Tibial nerve (tissue), 4 donors: ENCODE results near the gene MANSC1. TPM values are rescaled to one million over a fixed set of nuclear protein-coding genes. Genes with fewer than 3 reads are reported as not detected.

Experiments
- DNase-seq, 2 donors: peaks; one replicate each; pipeline ENCODE4 v3.0.0-alpha.2; 2019; ENCODE audit warnings: low spot score in 2 of 2
- H3K27ac ChIP-seq, 4 donors: fragments of 200-600 bp; sonication (generic) in 3 of 4; one replicate each; pipeline ENCODE4 v1.5.1; 2017 to 2019; ENCODE audit warnings: mild to moderate bottlenecking in 1 of 4
- H3K27me3 ChIP-seq, 2 donors: fragments of 200-600 bp; sonication (generic) in 1 of 2; one replicate each; pipeline versions ENCODE4 v1.5.1 to v1.6.0; 2017 to 2019
- H3K36me3 ChIP-seq, 3 donors: fragments of 200-600 bp; sonication (generic); one replicate each; pipeline ENCODE4 v1.5.1; 2018 to 2019
- H3K4me1 ChIP-seq, 4 donors: fragments of 200-600 bp; sonication (generic) in 3 of 4; one replicate each; pipeline ENCODE4 v1.5.1; 2017 to 2019
- H3K4me3 ChIP-seq, 4 donors: fragments of 200-600 bp; sonication (generic) in 3 of 4; one replicate each; pipeline ENCODE4 v1.5.1; 2017 to 2019; ENCODE audit warnings: mild to moderate bottlenecking in 1 of 4, moderate library complexity in 1 of 4
- H3K9me3 ChIP-seq, 4 donors: fragments of 200-600 bp; sonication (generic) in 3 of 4; one replicate each; pipeline ENCODE4 v1.5.1; 2017 to 2019
- CTCF ChIP-seq, 5 experiments: fragments of 200-600 bp in 3 of 5; fragments of 450-650 bp in 2 of 5; sonication (generic) in 3 of 5; IDR thresholded peaks; one replicate each; pipeline ENCODE4 v1.5.1; 2016 to 2019; ENCODE audit warnings: antibody characterized with exemption in 5 of 5, mild to moderate bottlenecking in 3 of 5, moderate library complexity in 2 of 5
- EP300 ChIP-seq, 2 donors: sonication (generic); formaldehyde crosslinking; IDR thresholded peaks; one replicate each; pipeline ENCODE4 v1.6.1; 2017; ENCODE audit warnings: antibody characterized with exemption in 2 of 2, mild to moderate bottlenecking in 1 of 2
- POLR2A ChIP-seq, 2 donors: fragments of 450-650 bp; IDR thresholded peaks; one replicate each; pipeline ENCODE4 v1.6.1; 2017; ENCODE audit warnings: antibody characterized with exemption in 2 of 2, mild to moderate bottlenecking in 2 of 2, moderate library complexity in 2 of 2
- WGBS, 2 donors: methylation state at CpG; one replicate each; pipeline ENCODE4 v1.1.5; 2018; 5-methylcytosine and 5-hydroxymethylcytosine counted together
- total RNA-seq, 4 donors: library from RNA; depleted of rRNA; stranded (reverse); fragments of >200 nt; gene quantifications; one replicate each; pipeline ENCODE4 v1.1.0, GENCODE V29; 2016

Gene MANSC1
- total RNA-seq, 4 donors from 2014 or later = 7.9 to 11.6 (median 9.6) TPM

GRCh38 chr12:12364787-12365445 lies 14.9 kb upstream of the MANSC1 start:
- H3K27ac ChIP-seq = peak overlapping the region in 2 of 4 donors; percentile 79 to 84

GRCh38 chr12:12358528-12358927 lies 8.5 kb upstream of the MANSC1 start:
- DNase-seq = no peak
- TF ChIP-seq EP300 (IDR thresholded peaks at IDR 0.05) = no peak
- TF ChIP-seq CTCF (IDR thresholded peaks at IDR 0.05) = no peak
- TF ChIP-seq POLR2A (IDR thresholded peaks at IDR 0.05) = no peak
- Histone ChIP-seq H3K4me3 (peak overlapping the region in 1 of 4 donors; percentile 61), H3K27ac (peak overlapping the region; percentile 94 to 97 (median 95)), H3K27me3 (no peaks in the 10 kb centered on the region), H3K9me3 (no peaks in the 10 kb centered on the region), H3K4me1 (peaks cover 0 to 26% (median 10%) of the 10 kb centered on the region in 4 donors), H3K36me3 (peaks cover 0 to 13% (median 0%) of the 10 kb centered on the region in 3 donors)
- WGBS, 2 donors = 82 to 83% methylated on average over 4 of the region's 4 CpGs

More at GRCh38 chr12:12364787-12365445, 14.9 kb upstream of the MANSC1 start:
- no peaks in the 10 kb centered on the region for H3K9me3 ChIP-seq
- no peaks in the 10 kb centered on the region for H3K27me3 ChIP-seq
- 92 to 95% methylated on average over 4 of the region's 4 CpGs for WGBS, 2 donors
- DNase-seq = no peak
- no peak overlapping the region for H3K4me3 ChIP-seq
- peaks cover 0 to 34% (median 3%) of the 10 kb centered on the region in 4 donors for H3K4me1 ChIP-seq
- peaks cover 0 to 23% (median 0%) of the 10 kb centered on the region in 3 donors for H3K36me3 ChIP-seq
- TF ChIP-seq POLR2A (IDR thresholded peaks at IDR 0.05) (no peak), EP300 (IDR thresholded peaks at IDR 0.05) (no peak)

GRCh38 chr12:12357719-12358461 lies 7.8 kb upstream of the MANSC1 start:
- WGBS, 2 donors = 20 to 22% methylated on average over 10 of the region's 10 CpGs
- Histone ChIP-seq H3K27me3 (no peaks in the 10 kb centered on the region), H3K36me3 (peaks cover 0 to 7% (median 0%) of the 10 kb centered on the region in 3 donors), H3K4me1 (peaks cover 0 to 26% (median 10%) of the 10 kb centered on the region in 4 donors), H3K27ac (peak overlapping the region; percentile 94 to 97 (median 95)), H3K9me3 (no peaks in the 10 kb centered on the region), H3K4me3 (peak overlapping the region; percentile 61 to 97 (median 92))
- TF ChIP-seq POLR2A (IDR thresholded peaks at IDR 0.05) = no peak
- TF ChIP-seq EP300 (IDR thresholded peaks at IDR 0.05) = no peak
- TF ChIP-seq CTCF (IDR thresholded peaks at IDR 0.05) = no peak
- no peak for DNase-seq

GRCh38 chr12:12356896-12357718 lies 7.1 kb upstream of the MANSC1 start, which contains the start of gene BORCS5:
Gene BORCS5 (plus strand): TSS chr12:12357078. CDS start chr12:12357452, 374 bp downstream.
- DNase-seq = peak; percentile 92 to 94
- 1% methylated on average over 55 to 70 of the region's 72 CpGs for WGBS, 2 donors

More at GRCh38 chr12:12356896-12357718, 7.1 kb upstream of the MANSC1 start, which contains the start of gene BORCS5:
- Histone ChIP-seq H3K36me3 (peaks cover 0 to 4% (median 0%) of the 10 kb centered on the region in 3 donors), H3K27me3 (no peaks in the 10 kb centered on the region), H3K9me3 (no peaks in the 10 kb centered on the region), H3K27ac (peak within 1 kb of the TSS; percentile 94 to 97 (median 95)), H3K4me3 (peak within 1 kb of the TSS; percentile 61 to 97 (median 92)), H3K4me1 (peaks cover 0 to 26% (median 10%) of the 10 kb centered on the region in 4 donors)
- TF ChIP-seq CTCF (IDR thresholded peaks at IDR 0.05) = peak in 3 of 5 experiments; percentile 10 to 47 (median 22)
- TF ChIP-seq EP300 (IDR thresholded peaks at IDR 0.05) = peak; percentile 94 to 99
- TF ChIP-seq POLR2A (IDR thresholded peaks at IDR 0.05) = peak; percentile 97 to 99
